ENCODE measurements around the gene C2orf49.
"Not testable (repeated sequence)": the region's sequence is repeated elsewhere in the genome, so short reads cannot be mapped to it uniquely, and the experiment has no call there.

The C2orf49 gene

DNA sequence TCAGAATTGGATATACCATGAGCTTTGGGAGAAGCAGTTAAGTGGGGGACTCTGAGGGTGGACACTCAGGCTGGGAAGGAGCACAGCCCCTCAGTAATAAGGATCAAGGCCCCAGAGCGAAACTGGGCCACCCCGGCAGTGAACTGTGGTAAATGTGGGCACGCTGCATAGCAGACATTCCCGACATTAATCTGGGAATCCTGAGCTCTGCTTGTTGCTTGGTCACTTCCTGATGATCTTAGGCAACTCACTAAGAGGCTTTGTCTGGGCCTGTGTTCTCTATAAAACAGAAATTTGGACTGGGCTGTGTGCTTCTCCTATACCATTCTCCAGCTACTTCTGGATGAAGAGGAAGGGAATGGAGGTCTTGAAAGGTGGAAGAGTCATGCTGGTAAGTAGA lies 12.6 kb upstream of the C2orf49 start:
- no peak overlapping the region for H2AFZ ChIP-seq (ENCODE audit: low read depth, low read length)
- peak overlapping the region; percentile 99 for H2BK5ac ChIP-seq (ENCODE audit: low read depth, low read length, poor library complexity, severe bottlenecking)
- peak overlapping the region; percentile 100 for H2AK5ac ChIP-seq (ENCODE audit: low read length, severe bottlenecking)
- H4K8ac ChIP-seq (ENCODE audit: low read length) = peak overlapping the region; percentile 97
- peak overlapping the region; percentile 100 for H4K91ac ChIP-seq (ENCODE audit: low read length)
- peak overlapping the region; percentile 45 for H3K4me2 ChIP-seq (ENCODE audit: low read length, poor library complexity, severe bottlenecking)
- H3K27me3 ChIP-seq (ENCODE audit: control insufficient read depth in 1 of 2, insufficient read depth in 1 of 2, low read length in 2 of 2) = no peaks in the 10 kb centered on the region
- WGBS = 0% methylated on average over 4 of the region's 4 CpGs
- no peaks in the 10 kb centered on the region for H3K9me3 ChIP-seq (ENCODE audit: control insufficient read depth, low read length)
- peaks cover 25% of the 10 kb centered on the region for H3K4me1 ChIP-seq (ENCODE audit: control insufficient read depth, insufficient read depth, low read depth, low read length)
- peak overlapping the region; percentile 82 to 99 for H3K4ac ChIP-seq (ENCODE audit: low read depth in 1 of 2, low read length in 2 of 2)
- peak overlapping the region; percentile 80 to 98 for H2BK12ac ChIP-seq (ENCODE audit: low read length in 2 of 2)
- peak overlapping the region; percentile 91 for H2BK15ac ChIP-seq (ENCODE audit: low read depth, poor library complexity, severe bottlenecking)
- H3K23ac ChIP-seq (ENCODE audit: low read length in 2 of 2) = peak overlapping the region in 1 of 2 experiments; percentile 63
- peak overlapping the region; percentile 98 for H2BK120ac ChIP-seq (ENCODE audit: low read depth, low read length)
- H3K14ac ChIP-seq (ENCODE audit: low read length in 2 of 2) = no peak overlapping the region
- peak; percentile 89 for DNase-seq
- H3K36me3 ChIP-seq (ENCODE audit: control insufficient read depth in 1 of 2, insufficient read depth in 2 of 2, low read depth in 1 of 2, low read length in 2 of 2) = peaks cover 4 to 12% of the 10 kb centered on the region in 2 experiments
- H3K9ac ChIP-seq (ENCODE audit: low read length) = no peak overlapping the region
- no peak overlapping the region for H3K4me3 ChIP-seq (ENCODE audit: insufficient read depth in 1 of 2, low read depth in 1 of 2, low read length in 2 of 2)
- no peaks in the 10 kb centered on the region for H3K79me1 ChIP-seq (replicated peaks; ENCODE audit: low read length, poor library complexity, severe bottlenecking)
- H3K27ac ChIP-seq (ENCODE audit: low read length, poor library complexity, severe bottlenecking) = peak overlapping the region; percentile 99
- peak overlapping the region; percentile 90 to 99 for H3K18ac ChIP-seq (ENCODE audit: low read depth in 1 of 2, low read length in 2 of 2)

DNA sequence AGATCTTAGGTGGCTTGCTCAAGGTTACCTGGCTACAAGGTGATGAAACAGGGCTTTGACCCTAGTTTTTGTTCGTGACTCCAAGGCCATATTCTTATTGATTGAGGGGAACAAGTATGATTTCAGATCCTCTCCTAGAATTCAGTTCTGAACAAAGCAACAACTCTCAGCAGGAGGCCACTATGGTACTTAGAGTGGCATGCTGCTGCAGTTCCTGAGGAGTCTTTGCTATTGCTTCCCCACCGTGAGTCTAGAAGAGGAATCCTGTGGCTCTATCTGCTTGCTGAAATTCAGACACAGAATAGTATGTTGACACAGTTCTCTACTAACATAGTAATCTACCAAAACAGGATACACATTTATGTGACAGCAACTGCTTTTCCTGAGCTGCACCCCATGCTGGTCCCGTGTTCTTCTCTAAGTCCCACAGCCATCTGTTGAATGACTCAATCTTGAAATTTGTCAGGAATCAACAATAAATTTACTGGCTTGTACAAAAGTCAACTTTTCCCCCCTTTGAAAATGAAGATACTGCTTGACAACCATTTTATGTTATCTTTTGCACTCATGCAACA lies 11.9 kb upstream of the C2orf49 start:
- H3K27ac ChIP-seq (ENCODE audit: low read length, poor library complexity, severe bottlenecking) = peak overlapping the region; percentile 99
- H3K23ac ChIP-seq (ENCODE audit: low read length in 2 of 2) = no peak overlapping the region
- peak overlapping the region; percentile 97 for H4K8ac ChIP-seq (ENCODE audit: low read length)
- no peak overlapping the region for H3K4me2 ChIP-seq (ENCODE audit: low read length, poor library complexity, severe bottlenecking)
- H3K4me3 ChIP-seq (ENCODE audit: insufficient read depth in 1 of 2, low read depth in 1 of 2, low read length in 2 of 2) = no peak overlapping the region
- H3K4me1 ChIP-seq (ENCODE audit: control insufficient read depth, insufficient read depth, low read depth, low read length) = peaks cover 30% of the 10 kb centered on the region
- H2AK5ac ChIP-seq (ENCODE audit: low read length, severe bottlenecking) = peak overlapping the region; percentile 100
- H2BK120ac ChIP-seq (ENCODE audit: low read depth, low read length) = peak overlapping the region; percentile 98
- H2BK5ac ChIP-seq (ENCODE audit: low read depth, low read length, poor library complexity, severe bottlenecking) = peak overlapping the region; percentile 99
- no peaks in the 10 kb centered on the region for H3K9me3 ChIP-seq (ENCODE audit: control insufficient read depth, low read length)
- H2BK15ac ChIP-seq (ENCODE audit: low read depth, poor library complexity, severe bottlenecking) = no peak overlapping the region
- H3K14ac ChIP-seq (ENCODE audit: low read length in 2 of 2) = no peak overlapping the region
- H3K79me1 ChIP-seq (replicated peaks; ENCODE audit: low read length, poor library complexity, severe bottlenecking) = no peaks in the 10 kb centered on the region
- H4K91ac ChIP-seq (ENCODE audit: low read length) = peak overlapping the region; percentile 100
- peak; percentile 85 for DNase-seq
- peak overlapping the region; percentile 80 to 98 for H2BK12ac ChIP-seq (ENCODE audit: low read length in 2 of 2)
- WGBS = 16% methylated on average over 3 of the region's 3 CpGs
- peak overlapping the region; percentile 82 to 99 for H3K4ac ChIP-seq (ENCODE audit: low read depth in 1 of 2, low read length in 2 of 2)
- peak overlapping the region; percentile 90 to 99 for H3K18ac ChIP-seq (ENCODE audit: low read depth in 1 of 2, low read length in 2 of 2)
- H3K27me3 ChIP-seq (ENCODE audit: control insufficient read depth in 1 of 2, insufficient read depth in 1 of 2, low read length in 2 of 2) = no peaks in the 10 kb centered on the region
- H2AFZ ChIP-seq (ENCODE audit: low read depth, low read length) = no peak overlapping the region
- no peak overlapping the region for H3K9ac ChIP-seq (ENCODE audit: low read length)
- H3K36me3 ChIP-seq (ENCODE audit: control insufficient read depth in 1 of 2, insufficient read depth in 2 of 2, low read depth in 1 of 2, low read length in 2 of 2) = peaks cover 4 to 12% of the 10 kb centered on the region in 2 experiments

DNA sequence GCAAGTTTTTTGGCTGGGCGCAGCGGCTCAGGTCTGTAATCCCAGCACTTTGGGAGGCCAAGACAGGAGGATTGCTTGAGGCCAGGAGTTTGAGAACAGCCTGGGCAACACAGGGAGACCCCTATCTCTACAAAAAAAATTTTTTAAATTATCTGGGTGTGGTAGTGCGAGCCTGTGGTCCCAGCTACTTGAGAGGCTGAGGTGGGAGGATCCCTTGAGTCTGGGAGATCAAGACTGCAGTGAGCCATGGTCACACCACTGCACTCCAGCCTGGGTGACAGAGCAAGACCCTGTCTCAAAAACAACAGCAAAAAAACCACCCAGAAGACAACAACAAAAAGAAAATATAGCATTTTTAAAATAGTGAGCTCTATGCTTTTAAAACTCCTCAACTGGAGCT lies 10.1 kb upstream of the C2orf49 start:
- H3K4me2 ChIP-seq (ENCODE audit: low read length, poor library complexity, severe bottlenecking); H3K79me1 ChIP-seq (replicated peaks; ENCODE audit: low read length, poor library complexity, severe bottlenecking); H3K27me3 ChIP-seq (ENCODE audit: control insufficient read depth in 1 of 2, insufficient read depth in 1 of 2, low read length in 2 of 2); H3K9me3 ChIP-seq (ENCODE audit: control insufficient read depth, low read length); H4K8ac ChIP-seq (ENCODE audit: low read length); H2AFZ ChIP-seq (ENCODE audit: low read depth, low read length); H2BK120ac ChIP-seq (ENCODE audit: low read depth, low read length); H3K4ac ChIP-seq (ENCODE audit: low read depth in 1 of 2, low read length in 2 of 2); DNase-seq; H3K9ac ChIP-seq (ENCODE audit: low read length); H3K18ac ChIP-seq (ENCODE audit: low read depth in 1 of 2, low read length in 2 of 2); H3K14ac ChIP-seq (ENCODE audit: low read length in 2 of 2); H3K23ac ChIP-seq (ENCODE audit: low read length in 2 of 2); H2BK5ac ChIP-seq (ENCODE audit: low read depth, low read length, poor library complexity, severe bottlenecking); H4K91ac ChIP-seq (ENCODE audit: low read length); H3K4me3 ChIP-seq (ENCODE audit: insufficient read depth in 1 of 2, low read depth in 1 of 2, low read length in 2 of 2); H2BK12ac ChIP-seq (ENCODE audit: low read length in 2 of 2): not testable (repeated sequence)
- peak overlapping the region; percentile 35 for H2BK15ac ChIP-seq (ENCODE audit: low read depth, poor library complexity, severe bottlenecking)
- peak overlapping the region; percentile 99 for H3K27ac ChIP-seq (ENCODE audit: low read length, poor library complexity, severe bottlenecking)
- peak overlapping the region; percentile 98 for H2AK5ac ChIP-seq (ENCODE audit: low read length, severe bottlenecking)
- H3K4me1 ChIP-seq (ENCODE audit: control insufficient read depth, insufficient read depth, low read depth, low read length) = peaks cover 30% of the 10 kb centered on the region
- H3K36me3 ChIP-seq (ENCODE audit: control insufficient read depth in 1 of 2, insufficient read depth in 2 of 2, low read depth in 1 of 2, low read length in 2 of 2) = peaks cover 4 to 12% of the 10 kb centered on the region in 2 experiments
- WGBS = 100% methylated on average over 2 of the region's 3 CpGs

DNA sequence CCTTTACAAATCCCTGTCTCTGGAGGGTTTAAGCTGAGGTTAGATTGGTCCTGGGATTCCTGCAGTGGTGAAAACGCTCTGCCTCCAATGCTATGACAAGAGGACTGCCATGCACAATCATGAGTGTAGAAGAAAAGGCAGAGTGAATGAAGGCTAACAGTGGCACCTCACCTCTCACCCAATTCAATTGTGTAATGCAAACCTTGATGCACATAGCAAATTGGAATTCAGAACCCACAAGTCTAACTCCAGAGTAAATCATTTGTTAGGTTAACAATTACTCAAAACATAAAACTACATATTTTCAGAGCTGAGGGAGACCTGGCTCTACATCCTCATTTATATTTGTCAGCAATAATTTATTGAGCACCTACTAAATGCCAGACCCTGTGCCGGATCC lies 9.7 kb upstream of the C2orf49 start:
- no peak overlapping the region for H4K91ac ChIP-seq (ENCODE audit: low read length)

More for the DNA sequence above, 9.7 kb upstream of the C2orf49 start:
- Histone ChIP-seq H3K27ac (ENCODE audit: low read length, poor library complexity, severe bottlenecking) (peak overlapping the region; percentile 99), H2BK5ac (ENCODE audit: low read depth, low read length, poor library complexity, severe bottlenecking) (peak overlapping the region; percentile 94), H3K4me1 (ENCODE audit: control insufficient read depth, insufficient read depth, low read depth, low read length) (peaks cover 30% of the 10 kb centered on the region), H3K18ac (ENCODE audit: low read depth in 1 of 2, low read length in 2 of 2) (no peak overlapping the region), H2BK15ac (ENCODE audit: low read depth, poor library complexity, severe bottlenecking) (no peak overlapping the region), H3K27me3 (ENCODE audit: control insufficient read depth in 1 of 2, insufficient read depth in 1 of 2, low read length in 2 of 2) (no peaks in the 10 kb centered on the region), H3K36me3 (ENCODE audit: control insufficient read depth in 1 of 2, insufficient read depth in 2 of 2, low read depth in 1 of 2, low read length in 2 of 2) (peaks cover 4 to 11% of the 10 kb centered on the region in 2 experiments), H2BK12ac (ENCODE audit: low read length in 2 of 2) (no peak overlapping the region), H3K9me3 (ENCODE audit: control insufficient read depth, low read length) (no peaks in the 10 kb centered on the region), H3K14ac (ENCODE audit: low read length in 2 of 2) (no peak overlapping the region), H3K79me1 (replicated peaks; ENCODE audit: low read length, poor library complexity, severe bottlenecking) (peaks cover under 1% of the 10 kb centered on the region), H3K4me3 (ENCODE audit: insufficient read depth in 1 of 2, low read depth in 1 of 2, low read length in 2 of 2) (peak overlapping the region in 1 of 2 experiments; percentile 95), H3K23ac (ENCODE audit: low read length in 2 of 2) (no peak overlapping the region), H4K8ac (ENCODE audit: low read length) (no peak overlapping the region), H2BK120ac (ENCODE audit: low read depth, low read length) (no peak overlapping the region), H3K4me2 (ENCODE audit: low read length, poor library complexity, severe bottlenecking) (no peak overlapping the region), H2AFZ (ENCODE audit: low read depth, low read length) (no peak overlapping the region), H2AK5ac (ENCODE audit: low read length, severe bottlenecking) (peak overlapping the region; percentile 98), H3K4ac (ENCODE audit: low read depth in 1 of 2, low read length in 2 of 2) (no peak overlapping the region), H3K9ac (ENCODE audit: low read length) (peak overlapping the region; percentile 87)
- 88% methylated on average over 2 of the region's 2 CpGs for WGBS
- DNase-seq = peak; percentile 17
